GM12873 (cell line): ENCODE data around the gene MPP1.

ENCODE experiments used
- TF ChIP-seq, protein P1 (sequence below): IDR thresholded peaks from 2 replicates; pipeline ENCODE4 v1.5.1; 2012; ENCODE audit warnings: low read depth, mild to moderate bottlenecking, moderate library complexity, low read length, control low read depth; ENCODE audit not compliant: insufficient read depth; ENCODE audit errors: missing control alignments

Gene MPP1

DNA sequence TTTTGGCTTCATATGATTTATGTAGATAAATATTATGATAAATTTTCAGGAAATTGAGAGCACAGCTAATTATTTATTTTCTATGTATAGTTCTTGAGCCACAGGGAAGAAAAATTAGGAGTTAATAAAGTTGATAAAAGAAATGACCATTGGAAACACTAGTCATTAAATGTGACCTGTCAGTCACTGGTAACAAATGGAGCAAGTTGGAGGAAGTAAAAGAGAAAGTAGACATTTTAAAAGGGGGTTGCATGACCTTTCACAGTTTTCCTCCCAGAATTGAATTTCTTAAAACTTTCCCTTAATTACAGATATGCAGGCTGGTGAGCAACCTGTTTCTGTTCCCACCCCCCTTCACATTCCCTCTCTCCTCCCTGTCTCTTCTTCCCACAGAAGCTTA lies 23.8 kb upstream of the MPP1 start:
- TF ChIP-seq, protein P1, sequence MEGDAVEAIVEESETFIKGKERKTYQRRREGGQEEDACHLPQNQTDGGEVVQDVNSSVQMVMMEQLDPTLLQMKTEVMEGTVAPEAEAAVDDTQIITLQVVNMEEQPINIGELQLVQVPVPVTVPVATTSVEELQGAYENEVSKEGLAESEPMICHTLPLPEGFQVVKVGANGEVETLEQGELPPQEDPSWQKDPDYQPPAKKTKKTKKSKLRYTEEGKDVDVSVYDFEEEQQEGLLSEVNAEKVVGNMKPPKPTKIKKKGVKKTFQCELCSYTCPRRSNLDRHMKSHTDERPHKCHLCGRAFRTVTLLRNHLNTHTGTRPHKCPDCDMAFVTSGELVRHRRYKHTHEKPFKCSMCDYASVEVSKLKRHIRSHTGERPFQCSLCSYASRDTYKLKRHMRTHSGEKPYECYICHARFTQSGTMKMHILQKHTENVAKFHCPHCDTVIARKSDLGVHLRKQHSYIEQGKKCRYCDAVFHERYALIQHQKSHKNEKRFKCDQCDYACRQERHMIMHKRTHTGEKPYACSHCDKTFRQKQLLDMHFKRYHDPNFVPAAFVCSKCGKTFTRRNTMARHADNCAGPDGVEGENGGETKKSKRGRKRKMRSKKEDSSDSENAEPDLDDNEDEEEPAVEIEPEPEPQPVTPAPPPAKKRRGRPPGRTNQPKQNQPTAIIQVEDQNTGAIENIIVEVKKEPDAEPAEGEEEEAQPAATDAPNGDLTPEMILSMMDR, result no peak

- TF ChIP-seq, protein P1, result no peak
Measured at GRCh38 chrX:154828016-154828408, 22.7 kb upstream of the MPP1 start.

DNA sequence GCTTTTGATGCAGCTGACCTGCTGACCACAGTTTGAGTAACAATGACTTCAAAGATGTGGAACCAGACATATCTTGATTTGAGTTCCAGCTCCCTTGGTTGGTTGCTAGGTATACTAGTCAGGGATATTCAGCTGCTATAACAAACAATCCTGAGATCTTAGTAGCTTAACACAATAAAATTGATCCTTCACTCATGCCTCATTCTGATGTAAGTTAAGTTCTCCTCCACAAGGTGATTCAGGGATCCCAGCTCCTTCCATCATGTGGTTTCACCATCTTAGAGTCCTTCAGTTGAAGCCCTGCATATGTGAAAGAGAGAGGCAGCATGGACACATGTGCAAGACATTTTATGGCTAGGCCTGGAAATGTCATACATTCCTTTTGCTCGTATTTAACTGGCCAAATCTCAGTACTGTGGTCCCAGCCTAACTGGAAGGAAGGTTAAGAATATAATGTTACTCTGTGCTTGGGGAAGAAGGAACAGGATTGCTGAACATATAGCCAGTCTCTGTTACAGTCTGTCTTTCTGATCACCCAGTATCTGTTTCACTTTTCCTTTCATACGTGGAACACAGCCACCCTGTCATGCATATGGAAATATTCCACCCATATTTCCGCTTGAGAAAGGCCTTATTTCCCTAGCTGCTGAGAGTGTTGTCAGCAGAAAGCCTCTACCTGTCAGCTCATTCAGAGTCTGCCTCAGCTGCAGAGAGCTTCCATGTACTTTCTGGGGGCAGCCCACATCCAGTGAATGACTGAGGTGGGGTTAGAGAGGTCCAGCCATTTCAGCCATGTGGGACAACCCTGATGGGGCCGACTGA lies 22.1 kb upstream of the MPP1 start:
- TF ChIP-seq, protein P1, result no peak

DNA sequence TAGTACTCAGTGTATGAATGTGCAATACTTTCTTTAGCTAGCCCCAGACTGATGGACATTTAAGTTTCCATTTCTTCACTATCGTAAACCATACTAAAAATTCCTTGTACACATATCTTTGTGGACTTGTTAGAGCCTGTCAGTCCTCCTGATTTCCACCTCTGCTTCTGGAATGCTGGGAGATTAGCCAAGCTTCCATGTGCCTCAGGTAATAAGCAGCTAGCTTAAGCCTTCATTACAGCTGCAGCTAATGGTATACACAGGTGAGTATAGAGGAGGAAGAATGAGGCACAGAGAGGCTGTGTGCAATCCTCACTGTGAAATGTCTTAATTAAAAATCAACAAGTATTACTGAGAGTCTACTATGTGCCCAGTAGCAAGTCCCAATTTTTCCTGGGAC lies 19.4 kb upstream of the MPP1 start:
- TF ChIP-seq, protein P1, result no peak

DNA sequence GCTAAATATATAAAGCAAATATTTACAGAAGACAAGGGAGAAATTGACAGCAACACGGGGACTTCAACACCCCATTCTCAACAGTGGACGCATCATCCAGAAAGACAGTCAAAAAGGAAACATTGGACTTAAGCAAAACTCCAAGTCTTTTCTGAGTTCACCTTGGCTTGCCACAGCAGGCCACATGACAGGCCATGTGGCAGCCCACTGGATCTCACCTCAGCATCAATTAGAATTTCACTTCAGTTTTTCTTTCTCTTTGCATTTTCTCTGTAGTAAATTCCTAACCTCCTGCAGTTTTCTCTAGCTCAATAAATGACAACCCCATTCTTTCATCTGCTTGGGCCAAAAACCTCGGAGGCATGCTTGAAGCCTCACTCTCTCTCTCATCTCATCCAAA lies 16.7 kb upstream of the MPP1 start:
- TF ChIP-seq, protein P1, result no peak

DNA sequence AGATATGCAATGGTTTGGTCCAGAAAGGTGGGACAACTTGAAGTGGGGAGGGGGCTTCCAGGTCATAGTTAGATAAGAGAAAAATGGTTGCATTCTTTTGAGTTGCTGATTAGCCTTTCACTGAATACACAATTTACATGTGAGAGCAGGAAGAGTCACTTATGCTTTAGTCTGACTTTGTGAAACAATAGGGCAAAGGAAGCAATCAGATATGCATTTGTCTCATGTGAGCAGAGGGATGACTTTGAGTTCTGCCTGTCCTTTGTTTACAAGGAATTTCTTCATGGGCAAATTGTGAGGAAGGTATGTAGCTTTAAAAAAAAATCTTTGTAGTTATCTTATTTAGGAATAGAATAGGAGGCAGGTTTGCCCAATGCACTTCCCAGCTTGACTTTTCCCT lies 16.2 kb upstream of the MPP1 start:
- TF ChIP-seq, protein P1, result no peak

GRCh38 chrX:154819771-154820341 lies 14.6 kb upstream of the MPP1 start:
- TF ChIP-seq, protein P1, result no peak
